CD4-positive, alpha-beta memory T cell (primary cell): ENCODE results near the gene TRIM38. TPM values are rescaled to one million over a fixed set of nuclear protein-coding genes. Genes with fewer than 3 reads are reported as not detected.
"Not testable (repeated sequence)": the region's sequence is repeated elsewhere in the genome, so short reads cannot be mapped to it uniquely, and the experiment has no call there.

Experiments used
- CTCF ChIA-PET: fragments of 350-600 bp; sonication (Branson Sonifier 250); formaldehyde crosslinking; loops from one replicate; lab custom pipeline; 2021; ENCODE audit warnings: inconsistent platforms; ENCODE audit not compliant: partially characterized antibody; lab: Charles Lee
- POLR2A ChIA-PET: fragments of 350-600 bp; sonication (Branson Sonifier 250); formaldehyde crosslinking; loops from one replicate; lab custom pipeline; 2021; ENCODE audit not compliant: partially characterized antibody; lab: Charles Lee
- DNase-seq, 5 donors: peaks; one replicate each; pipeline versions ENCODE4 v3.0.0 to v3.0.0-alpha.2; 2020 to 2022; ENCODE audit warnings: mixed read lengths in 1 of 5
- H3K27ac ChIP-seq: one replicate; pipeline ENCODE4 v1.7.0; 2013; ENCODE audit warnings: low read depth, low read length
- H3K27me3 ChIP-seq: 2 replicates; pipeline ENCODE4 v1.7.0; 2013; ENCODE audit warnings: mild to moderate bottlenecking, low read length, moderate library complexity; ENCODE audit not compliant: insufficient read depth
- H3K36me3 ChIP-seq: 2 replicates; pipeline ENCODE4 v1.7.0; 2013; ENCODE audit warnings: mild to moderate bottlenecking, low read length, moderate library complexity; ENCODE audit not compliant: insufficient read depth
- H3K4me1 ChIP-seq: 2 replicates; pipeline ENCODE4 v1.7.0; 2013; ENCODE audit warnings: mild to moderate bottlenecking, low read length, moderate library complexity; ENCODE audit not compliant: insufficient read depth
- H3K4me3 ChIP-seq, 2 donors: one replicate each; pipeline ENCODE4 v1.7.0; 2013; ENCODE audit warnings: low read length in 2 of 2, mild to moderate bottlenecking in 1 of 2
- H3K9me3 ChIP-seq, 2 donors: one replicate each; pipeline ENCODE4 v1.7.0; 2013; ENCODE audit warnings: low read length in 2 of 2, control low read depth in 1 of 2; ENCODE audit not compliant: control insufficient read depth in 1 of 2
- H3K27ac Mint-ChIP-seq, 7 donors: one replicate each; pipeline ENCODE4 v1.8.0; 2020 to 2021; ENCODE audit warnings: mixed read lengths in 7 of 7, mild to moderate bottlenecking in 6 of 7, inconsistent platforms in 3 of 7, moderate library complexity in 3 of 7
- H3K27me3 Mint-ChIP-seq, 2 donors: one replicate each; pipeline ENCODE4 v1.8.0; 2020 to 2021; ENCODE audit warnings: mixed read lengths in 2 of 2
- H3K36me3 Mint-ChIP-seq, 2 donors: one replicate each; pipeline ENCODE4 v1.8.0; 2020 to 2021; ENCODE audit warnings: mixed read lengths in 2 of 2, inconsistent platforms in 1 of 2, mild to moderate bottlenecking in 1 of 2
- H3K4me1 Mint-ChIP-seq, 4 donors: one replicate each; pipeline ENCODE4 v1.8.0; 2020 to 2021; ENCODE audit warnings: mixed read lengths in 4 of 4, mild to moderate bottlenecking in 1 of 4
- H3K4me3 Mint-ChIP-seq, 8 donors: one replicate each; pipeline ENCODE4 v1.8.0; 2020 to 2021; ENCODE audit warnings: mixed read lengths in 8 of 8, mild to moderate bottlenecking in 7 of 8, moderate library complexity in 6 of 8, inconsistent platforms in 3 of 8
- H3K9me3 Mint-ChIP-seq, 8 donors: one replicate each; pipeline ENCODE4 v1.8.0; 2020 to 2021; ENCODE audit warnings: mixed read lengths in 8 of 8, mild to moderate bottlenecking in 5 of 8, inconsistent platforms in 3 of 8, moderate library complexity in 1 of 8
- intact Hi-C: fragments of 100-400 bp; cut with micrococcal nuclease; formaldehyde crosslinking; loops from one replicate; pipeline ENCODE4 v1.15.1; 2023
- polyA plus RNA-seq, 2 donors: library from polyadenylated mRNA; unstranded; fragments of 300-500 nt; fragmentation: Illumina TruSeq; gene quantifications; one replicate each; pipeline ENCODE4 v1.2.3, GENCODE V29; 2021
- total RNA-seq, 2 experiments: library from RNA; stranded (reverse); gene quantifications; one replicate each; pipeline ENCODE4 v1.2.3, GENCODE V29; 2021

TRIM38 gene
- total and polyA plus RNA-seq, 4 experiments from 2014 or later = 4.5 to 37.7 (median 23.8) TPM

GRCh38 chr6:26000366-26001144 is 38.0 kb downstream of the TRIM38 start:
- Histone ChIP-seq H3K36me3 (peaks cover 6% of the 10 kb centered on the region), H3K4me1 (peaks cover 4% of the 10 kb centered on the region), H3K9me3 (no peaks in the 10 kb centered on the region), H3K27me3 (no peaks in the 10 kb centered on the region), H3K27ac (no peak overlapping the region), H3K4me3 (no peak overlapping the region)
- POLR2A ChIA-PET = interaction anchor here (1.2 to 5.0 kb wide), 2 partner anchors 8 to 19 kb away, joined by 4 to 50 read pairs; a partner anchor contains a TSS
- CTCF ChIA-PET = interaction anchor here (1.0 to 5.9 kb wide), 5 partner anchors 7 to 280 kb away, joined by 4 to 112 read pairs (median 33); a partner anchor contains a TSS
- Mint-ChIP-seq H3K4me1 (peaks cover 0 to 3% (median under 1%) of the 10 kb centered on the region in 4 donors), H3K27ac (peak overlapping the region in 1 of 7 donors; percentile 31), H3K27me3 (no peaks in the 10 kb centered on the region), H3K4me3 (peak overlapping the region in 1 of 8 donors; percentile 12), H3K9me3 (no peaks in the 10 kb centered on the region), H3K36me3 (peaks cover 5 to 24% of the 10 kb centered on the region in 2 donors)
- intact Hi-C loops = no loop called here
- no peak for DNase-seq

- Histone ChIP-seq H3K9me3 (no peaks in the 10 kb centered on the region), H3K27me3 (no peaks in the 10 kb centered on the region), H3K4me1 (peaks cover 4% of the 10 kb centered on the region), H3K27ac (no peak overlapping the region), H3K36me3 (peaks cover 4% of the 10 kb centered on the region), H3K4me3 (no peak overlapping the region)
- DNase-seq = peak; percentile 21 to 48 (median 37)
- no peaks in the 10 kb centered on the region for H3K27me3 Mint-ChIP-seq
- ChIA-PET POLR2A (interaction anchor here (1.0 to 5.0 kb wide), 5 partner anchors 11 to 52 kb away, joined by 4 to 50 read pairs (median 13); a partner anchor contains a TSS), CTCF (interaction anchor here (0.6 to 5.9 kb wide), 28 partner anchors 10 to 1408 kb away, joined by 3 to 112 read pairs (median 4); partner anchors contain the start of gene TRIM38)
- no peaks in the 10 kb centered on the region for H3K9me3 Mint-ChIP-seq
- intact Hi-C loops = loop anchor here (1.0 kb wide), 2 partner anchors 17 to 283 kb away; a partner anchor contains a TSS
- H3K27ac Mint-ChIP-seq = peak overlapping the region in 1 of 7 donors; percentile 59
- H3K4me1 Mint-ChIP-seq = peaks cover 0 to 6% (median 5%) of the 10 kb centered on the region in 4 donors
- no peak overlapping the region for H3K4me3 Mint-ChIP-seq
- peaks cover 3 to 19% of the 10 kb centered on the region in 2 donors for H3K36me3 Mint-ChIP-seq
Observed at GRCh38 chr6:26003102-26003694, 40.6 kb downstream of the TRIM38 start.

GRCh38 chr6:26006086-26006939 is 43.7 kb downstream of the TRIM38 start:
- POLR2A ChIA-PET = interaction anchor here (1.3 to 3.7 kb wide), 3 partner anchors 11 to 13 kb away, joined by 3 to 17 read pairs (median 15); a partner anchor contains a TSS
- H3K9me3 ChIP-seq = no peaks in the 10 kb centered on the region
- peaks cover 0 to 6% (median 4%) of the 10 kb centered on the region in 4 donors for H3K4me1 Mint-ChIP-seq
- H3K4me3 Mint-ChIP-seq = no peak overlapping the region
- no peaks in the 10 kb centered on the region for H3K36me3 ChIP-seq
- peak overlapping the region in 3 of 7 donors; percentile 15 to 47 (median 43) for H3K27ac Mint-ChIP-seq
- intact Hi-C loops = no loop called here
- no peak overlapping the region for H3K27ac ChIP-seq
- no peaks in the 10 kb centered on the region for H3K9me3 Mint-ChIP-seq
- H3K4me1 ChIP-seq = peaks cover 4% of the 10 kb centered on the region
- H3K27me3 ChIP-seq = no peaks in the 10 kb centered on the region
- no peak for DNase-seq
- CTCF ChIA-PET = interaction anchor here (0.6 to 2.2 kb wide), 5 partner anchors 10 to 782 kb away, joined by 3 to 8 read pairs (median 3); no protein-coding TSS in a partner anchor
- peaks cover 0 to 2% of the 10 kb centered on the region in 2 donors for H3K36me3 Mint-ChIP-seq
- no peaks in the 10 kb centered on the region for H3K27me3 Mint-ChIP-seq
- no peak overlapping the region for H3K4me3 ChIP-seq

GRCh38 chr6:26006940-26007305 is 44.3 kb downstream of the TRIM38 start:
- H3K9me3 Mint-ChIP-seq, H3K36me3 ChIP-seq, H3K4me3 Mint-ChIP-seq, intact Hi-C loops, H3K27me3 Mint-ChIP-seq, H3K4me1 ChIP-seq, H3K4me1 Mint-ChIP-seq, H3K27ac Mint-ChIP-seq, H3K4me3 ChIP-seq, H3K27me3 ChIP-seq, H3K9me3 ChIP-seq, H3K36me3 Mint-ChIP-seq, H3K27ac ChIP-seq, DNase-seq: not testable (repeated sequence)
- ChIA-PET CTCF (interaction anchor here (0.8 to 2.2 kb wide), 2 partner anchors 9 to 14 kb away, joined by 6 to 8 read pairs; no protein-coding TSS in a partner anchor), POLR2A (interaction anchor here (1.3 to 3.7 kb wide), 3 partner anchors 10 to 14 kb away, joined by 3 to 17 read pairs (median 15); a partner anchor contains a TSS)

- no peaks in the 10 kb centered on the region for H3K4me1 ChIP-seq
- CTCF ChIA-PET = interaction anchor here (0.8 to 1.4 kb wide), 2 partner anchors 9 to 785 kb away, joined by 3 read pairs; a partner anchor contains a TSS
- H3K36me3 Mint-ChIP-seq = no peaks in the 10 kb centered on the region
- H3K4me1 Mint-ChIP-seq = peaks cover 0 to 5% (median 3%) of the 10 kb centered on the region in 4 donors
- no peaks in the 10 kb centered on the region for H3K27me3 Mint-ChIP-seq
- H3K27ac Mint-ChIP-seq = no peak overlapping the region
- H3K27me3 ChIP-seq = no peaks in the 10 kb centered on the region
- H3K9me3 ChIP-seq = no peaks in the 10 kb centered on the region
- no peak overlapping the region for H3K27ac ChIP-seq
- POLR2A ChIA-PET = interaction anchor here (3.7 to 4.7 kb wide), 2 partner anchors 8 to 12 kb away, joined by 17 to 28 read pairs; a partner anchor contains a TSS
- no peaks in the 10 kb centered on the region for H3K36me3 ChIP-seq
- no peak overlapping the region for H3K4me3 ChIP-seq
- intact Hi-C loops = no loop called here
- no peak overlapping the region for H3K4me3 Mint-ChIP-seq
- DNase-seq = no peak
- H3K9me3 Mint-ChIP-seq = no peaks in the 10 kb centered on the region
Observed at GRCh38 chr6:26008470-26008869, 45.9 kb downstream of the TRIM38 start.

GRCh38 chr6:26009817-26010216 is 47.2 kb downstream of the TRIM38 start:
- H3K9me3 ChIP-seq = no peaks in the 10 kb centered on the region
- H3K27me3 ChIP-seq = no peaks in the 10 kb centered on the region
- Mint-ChIP-seq H3K27ac (no peak overlapping the region), H3K9me3 (no peaks in the 10 kb centered on the region), H3K4me1 (peaks cover 0 to 5% (median 3%) of the 10 kb centered on the region in 4 donors), H3K27me3 (no peaks in the 10 kb centered on the region), H3K36me3 (no peaks in the 10 kb centered on the region), H3K4me3 (no peak overlapping the region)
- H3K27ac ChIP-seq = no peak overlapping the region
- POLR2A ChIA-PET = interaction anchor here (1.6 to 4.7 kb wide), 2 partner anchors 11 to 17 kb away, joined by 4 to 28 read pairs; a partner anchor contains a TSS
- H3K36me3 ChIP-seq = no peaks in the 10 kb centered on the region
- DNase-seq = no peak
- no peaks in the 10 kb centered on the region for H3K4me1 ChIP-seq
- CTCF ChIA-PET = interaction anchor here (1.0 to 11.6 kb wide), 5 partner anchors 7 to 786 kb away, joined by 3 to 112 read pairs (median 4); a partner anchor contains a TSS
- H3K4me3 ChIP-seq = no peak overlapping the region
- intact Hi-C loops = no loop called here
